Stomach smooth muscle (tissue), 2 donors: ENCODE data around the gene SFN.

ENCODE experiments used
- H3K27ac ChIP-seq: one replicate; pipeline ENCODE4 v1.7.0; 2013; ENCODE audit warnings: mild to moderate bottlenecking, low read length, inconsistent platforms
- H3K27me3 ChIP-seq, 2 donors: one replicate each; pipeline ENCODE4 v1.7.0; 2013; ENCODE audit warnings: low read length in 2 of 2; ENCODE audit not compliant: insufficient read depth in 2 of 2, control insufficient read depth in 1 of 2
- H3K36me3 ChIP-seq, 2 donors: one replicate each; pipeline ENCODE4 v1.7.0; 2013; ENCODE audit warnings: low read length in 2 of 2; ENCODE audit not compliant: control insufficient read depth in 2 of 2, insufficient read depth in 2 of 2
- H3K4me1 ChIP-seq: one replicate; pipeline ENCODE4 v1.7.0; 2013; ENCODE audit warnings: low read length; ENCODE audit not compliant: control insufficient read depth, insufficient read depth
- H3K4me3 ChIP-seq, 2 donors: one replicate each; pipeline ENCODE4 v1.7.0; 2013; ENCODE audit warnings: low read length in 2 of 2
- H3K9ac ChIP-seq, 2 donors: one replicate each; pipeline ENCODE4 v1.7.0; 2013; ENCODE audit warnings: low read length in 2 of 2, mild to moderate bottlenecking in 1 of 2
- H3K9me3 ChIP-seq, 2 donors: one replicate each; pipeline ENCODE4 v1.7.0; 2013; ENCODE audit warnings: low read length in 2 of 2; ENCODE audit not compliant: control insufficient read depth in 2 of 2
- donor health status: healthy.
- donor health status: Pancreatic carcinoma.

The SFN gene

GRCh38 chr1:26897351-26897750 lies 34.4 kb downstream of the SFN start:
- Histone ChIP-seq H3K4me1 (peaks cover 21% of the 10 kb centered on the region), H3K4me3 (no peak overlapping the region), H3K36me3 (peaks cover 33 to 34% of the 10 kb centered on the region in 2 donors)

GRCh38 chr1:26900001-26900814 lies 37.3 kb downstream of the SFN start, which contains the start of gene GPATCH3:
TSS of gene GPATCH3 (minus strand) at chr1:26900467. CDS start at chr1:26900442, 25 bp downstream.
- Histone ChIP-seq H3K4me3 (peak within 1 kb of the TSS; percentile 93 to 99), H3K27me3 (no peaks in the 10 kb centered on the region), H3K9ac (peak within 1 kb of the TSS; percentile 92 to 96), H3K36me3 (peaks cover 11 to 13% of the 10 kb centered on the region in 2 donors), H3K9me3 (no peaks in the 10 kb centered on the region), H3K27ac (peak within 1 kb of the TSS; percentile 87), H3K4me1 (peaks cover 21% of the 10 kb centered on the region)

More at GRCh38 chr1:26897351-26897750, 34.4 kb downstream of the SFN start:
- Histone ChIP-seq H3K27me3 (no peaks in the 10 kb centered on the region), H3K9me3 (no peaks in the 10 kb centered on the region), H3K9ac (no peak overlapping the region), H3K27ac (no peak overlapping the region)

- Histone ChIP-seq H3K36me3 (peaks cover 9 to 10% of the 10 kb centered on the region in 2 donors), H3K4me1 (peaks cover 21% of the 10 kb centered on the region), H3K9me3 (no peaks in the 10 kb centered on the region), H3K27ac (peak overlapping the region; percentile 87), H3K4me3 (peak overlapping the region; percentile 93 to 99), H3K27me3 (no peaks in the 10 kb centered on the region), H3K9ac (peak overlapping the region; percentile 92 to 96)
These were observed 38.0 kb downstream of the SFN start for GRCh38 chr1:26900815-26901511.

- no peaks in the 10 kb centered on the region for H3K4me1 ChIP-seq
- H3K9ac ChIP-seq, result no peak overlapping the region
- no peaks in the 10 kb centered on the region for H3K9me3 ChIP-seq
- H3K27ac ChIP-seq, result no peak overlapping the region
- no peaks in the 10 kb centered on the region for H3K27me3 ChIP-seq
- H3K36me3 ChIP-seq, result no peaks in the 10 kb centered on the region
- H3K4me3 ChIP-seq, result no peak overlapping the region
These were observed 44.3 kb downstream of the SFN start for GRCh38 chr1:26907071-26907917.

GRCh38 chr1:26909951-26910342 lies 47.0 kb downstream of the SFN start:
- H3K9ac ChIP-seq, result no peak overlapping the region
- no peak overlapping the region for H3K4me3 ChIP-seq
- no peaks in the 10 kb centered on the region for H3K9me3 ChIP-seq
- peaks cover 0 to 2% of the 10 kb centered on the region in 2 donors for H3K27me3 ChIP-seq
- no peaks in the 10 kb centered on the region for H3K36me3 ChIP-seq
- H3K27ac ChIP-seq, result no peak overlapping the region
- H3K4me1 ChIP-seq, result no peaks in the 10 kb centered on the region

GRCh38 chr1:26910343-26911160 lies 47.6 kb downstream of the SFN start:
- Histone ChIP-seq H3K27me3 (peaks cover 0 to 2% of the 10 kb centered on the region in 2 donors), H3K9ac (no peak overlapping the region), H3K36me3 (no peaks in the 10 kb centered on the region), H3K27ac (no peak overlapping the region), H3K9me3 (no peaks in the 10 kb centered on the region), H3K4me1 (no peaks in the 10 kb centered on the region), H3K4me3 (no peak overlapping the region)

- Histone ChIP-seq H3K9ac (no peak overlapping the region), H3K36me3 (no peaks in the 10 kb centered on the region), H3K4me3 (no peak overlapping the region), H3K9me3 (no peaks in the 10 kb centered on the region), H3K27ac (no peak overlapping the region), H3K27me3 (peaks cover 0 to 2% of the 10 kb centered on the region in 2 donors), H3K4me1 (no peaks in the 10 kb centered on the region)
These were observed 48.6 kb downstream of the SFN start for GRCh38 chr1:26911399-26912146.

- no peak overlapping the region for H3K4me3 ChIP-seq
- H3K9me3 ChIP-seq, result no peaks in the 10 kb centered on the region
- no peak overlapping the region for H3K9ac ChIP-seq
- no peaks in the 10 kb centered on the region for H3K36me3 ChIP-seq
- H3K4me1 ChIP-seq, result no peaks in the 10 kb centered on the region
- no peak overlapping the region for H3K27ac ChIP-seq
- H3K27me3 ChIP-seq, result peaks cover 0 to 2% of the 10 kb centered on the region in 2 donors
These were observed 49.2 kb downstream of the SFN start for GRCh38 chr1:26912147-26912490.

- no peaks in the 10 kb centered on the region for H3K36me3 ChIP-seq
- H3K27ac ChIP-seq, result no peak overlapping the region
- peaks cover 0 to 2% of the 10 kb centered on the region in 2 donors for H3K27me3 ChIP-seq
- H3K4me1 ChIP-seq, result no peaks in the 10 kb centered on the region
- H3K9me3 ChIP-seq, result no peaks in the 10 kb centered on the region
- H3K9ac ChIP-seq, result no peak overlapping the region
- no peak overlapping the region for H3K4me3 ChIP-seq
These were observed 50.4 kb downstream of the SFN start for GRCh38 chr1:26913389-26913753.
